NOMO-1 treated with dmso at 0.1 percent for 144 hours (cell line): Measurements from ENCODE around the gene ALS2.

ENCODE experiments used
- DNase-seq: peaks from one replicate; lab custom pipeline; 2025; ENCODE audit not compliant: unreplicated experiment; lab: John Stamatoyannopoulos, UW

Gene ALS2

GRCh38 chr2:201758873-201759272, 21.9 kb downstream of the ALS2 start:
- no peak for DNase-seq

- DNase-seq: no peak
Observed at GRCh38 chr2:201758234-201758633, 22.5 kb downstream of the ALS2 start.

GRCh38 chr2:201754717-201755415, 25.9 kb downstream of the ALS2 start:
- DNase-seq: no peak

- DNase-seq: no peak
Observed at GRCh38 chr2:201751566-201751965, 29.2 kb downstream of the ALS2 start.

DNA sequence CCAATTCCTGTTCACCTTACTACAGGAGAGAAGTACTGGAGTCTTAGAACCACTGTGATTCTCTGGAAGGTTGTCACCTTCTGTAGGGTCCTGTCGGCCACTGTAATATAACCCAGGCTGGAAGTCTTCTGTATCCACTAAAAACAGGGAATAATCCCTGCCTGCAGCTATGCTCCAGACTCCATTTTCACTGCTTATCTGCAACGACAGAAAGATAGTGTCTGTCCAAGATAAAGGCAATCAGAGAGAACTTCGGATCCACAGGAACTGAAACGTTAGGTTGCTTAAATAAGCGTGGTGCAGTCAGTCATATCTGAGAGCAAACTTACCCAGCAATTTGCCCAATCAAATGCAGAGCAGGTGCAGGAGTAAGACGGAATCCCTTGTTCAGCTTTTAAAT, 34.2 kb downstream of the ALS2 start:
- no peak for DNase-seq

DNA sequence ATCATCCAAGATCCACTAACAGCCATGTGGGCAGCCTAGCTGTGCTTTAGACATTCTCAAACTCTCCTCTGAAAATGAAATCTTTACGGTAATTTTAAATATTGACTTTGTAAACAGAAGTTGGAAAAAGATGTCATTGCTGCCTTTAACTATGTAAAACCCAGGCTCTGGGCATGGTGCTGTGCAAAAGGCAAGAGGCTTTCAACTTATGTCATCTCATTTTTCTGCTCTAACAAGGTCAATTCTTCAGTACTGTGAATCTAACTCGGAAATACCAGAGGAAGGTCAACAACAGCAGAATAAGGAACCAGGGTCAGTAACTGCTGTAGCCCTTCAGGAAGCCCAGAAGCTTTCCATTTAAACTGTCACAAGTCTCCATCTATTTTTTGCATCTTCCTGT, 45.2 kb downstream of the ALS2 start:
- no peak for DNase-seq

DNA sequence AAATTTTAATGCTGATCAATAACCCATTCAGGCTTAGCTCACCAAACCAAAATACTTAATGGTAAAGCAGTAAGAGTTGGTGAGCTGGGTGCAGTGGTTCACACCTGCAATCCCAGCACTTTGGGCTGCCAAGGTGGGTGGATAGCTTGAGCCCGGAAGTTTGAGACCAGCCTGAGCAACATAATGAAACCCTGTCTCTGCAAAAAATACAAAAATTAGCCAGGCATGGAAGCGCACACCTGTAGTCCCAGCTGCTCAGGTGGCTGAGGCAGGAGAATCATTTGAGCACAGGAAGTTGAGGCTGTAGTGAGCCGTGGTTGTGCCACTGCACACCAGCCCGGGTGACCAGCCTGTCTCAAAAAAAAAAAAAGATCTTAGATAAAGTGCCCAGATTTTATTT, 46.6 kb downstream of the ALS2 start:
- no peak for DNase-seq

GRCh38 chr2:201733544-201733943, 47.2 kb downstream of the ALS2 start:
- no peak for DNase-seq

- no peak for DNase-seq
Observed at GRCh38 chr2:201730651-201731285, 50.0 kb downstream of the ALS2 start.

- no peak for DNase-seq
Observed at GRCh38 chr2:201715459-201715858, 65.3 kb downstream of the ALS2 start.

GRCh38 chr2:201712726-201713125, 68.0 kb downstream of the ALS2 start:
- no peak for DNase-seq

- no peak for DNase-seq
Observed at GRCh38 chr2:201709747-201710146, 71.0 kb downstream of the ALS2 start.

- no peak for DNase-seq
Observed at GRCh38 chr2:201709049-201709448, 71.7 kb downstream of the ALS2 start.

DNA sequence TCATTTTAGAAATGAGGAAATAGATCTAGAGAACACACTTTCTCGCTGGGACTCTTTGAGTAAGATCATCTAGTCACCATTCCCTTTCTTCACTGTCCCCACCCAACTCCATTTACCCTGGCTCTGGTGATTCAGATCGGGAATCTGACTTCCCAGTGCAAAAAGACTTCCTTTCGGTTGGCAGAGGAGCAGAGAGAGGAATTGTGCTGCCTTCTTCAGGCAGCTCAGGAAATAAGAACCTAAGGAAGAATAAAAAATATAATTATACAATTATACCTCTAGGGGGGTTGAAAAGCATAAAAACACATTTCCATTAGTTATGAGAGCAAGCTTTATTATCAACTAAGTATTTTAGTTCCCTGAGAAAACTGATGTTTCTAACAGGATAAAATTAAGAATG, 73.0 kb downstream of the ALS2 start:
- no peak for DNase-seq

- DNase-seq: no peak
Observed at GRCh38 chr2:201707142-201707541, 73.6 kb downstream of the ALS2 start.

GRCh38 chr2:201704536-201704935, 76.2 kb downstream of the ALS2 start:
- DNase-seq: no peak

GRCh38 chr2:201701646-201702045, 79.1 kb downstream of the ALS2 start:
- no peak for DNase-seq

DNA sequence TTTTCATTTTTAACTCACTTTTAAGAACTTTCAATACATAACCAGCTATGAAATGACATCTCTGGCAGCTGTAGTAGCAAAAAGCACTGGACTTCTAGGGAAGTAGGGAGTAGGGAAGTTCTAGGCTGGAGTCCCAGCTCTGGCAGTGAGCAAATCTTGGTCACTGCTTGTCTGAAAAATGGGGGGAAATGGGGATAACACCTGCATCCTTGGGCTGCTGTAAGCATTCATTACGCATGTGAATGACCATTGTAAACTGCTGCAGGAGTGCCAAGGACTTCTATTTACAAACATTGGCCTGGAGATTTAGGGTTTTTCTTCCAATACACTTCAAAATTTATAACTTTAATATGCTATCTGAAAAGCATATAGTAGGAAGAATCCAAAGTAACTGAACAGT, 81.3 kb downstream of the ALS2 start:
- DNase-seq: no peak

DNA sequence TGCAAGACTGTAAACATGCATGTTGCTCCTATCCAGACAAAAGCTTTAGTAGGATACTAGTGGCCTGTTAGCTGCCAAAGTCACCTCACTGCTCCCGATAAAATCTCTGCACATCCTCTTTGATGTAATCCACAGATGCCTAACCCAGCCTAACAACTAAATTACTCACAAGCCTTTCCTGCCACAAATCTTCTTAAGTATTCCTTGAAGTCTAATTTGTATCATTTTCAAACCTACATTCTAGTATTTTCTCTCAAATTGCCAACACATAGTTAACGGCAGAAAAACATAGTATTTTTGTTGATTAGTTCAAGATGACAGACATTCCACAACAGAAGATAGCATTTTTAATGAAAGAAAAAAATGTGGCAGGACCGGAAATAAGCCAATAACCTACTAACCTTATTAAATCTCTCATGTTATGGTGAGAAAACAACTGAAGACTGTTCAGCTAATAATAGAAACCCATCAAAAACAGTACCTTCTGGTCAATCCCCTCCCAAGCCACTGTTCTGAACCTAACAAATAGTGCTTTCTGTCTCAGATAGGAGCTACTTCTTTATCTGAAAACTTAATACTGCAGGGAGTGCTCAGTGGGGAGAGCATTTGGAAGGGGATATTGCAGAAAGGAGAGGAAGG, 82.0 kb downstream of the ALS2 start, which contains the start of gene MPP4:
Gene MPP4, minus strand, starts transcription at position 57 of the 639 bp plus-strand sequence. CDS start 4,690 bp downstream, outside the sequence.
- DNase-seq: no peak

DNA sequence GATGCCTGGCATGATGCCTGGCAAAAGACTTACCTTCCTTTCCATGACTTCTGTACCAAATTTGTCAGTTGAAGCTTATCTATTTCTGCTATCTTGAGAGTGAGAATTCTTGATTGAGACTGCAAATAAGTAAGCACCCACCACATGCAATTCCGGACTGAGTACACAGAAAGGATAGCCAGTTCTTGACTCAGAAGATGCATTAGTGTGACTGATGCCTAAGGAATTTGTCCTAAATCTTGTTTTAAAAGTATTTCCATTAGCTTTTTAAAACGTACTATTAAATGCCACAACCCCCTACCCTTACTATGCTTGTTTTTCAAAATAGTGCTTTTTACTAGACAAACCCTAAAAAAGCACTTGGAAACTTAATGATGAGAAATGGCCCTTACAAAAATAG, 82.8 kb downstream of the ALS2 start:
- DNase-seq: no peak

GRCh38 chr2:201696151-201696659, 84.5 kb downstream of the ALS2 start:
- DNase-seq: no peak

DNA sequence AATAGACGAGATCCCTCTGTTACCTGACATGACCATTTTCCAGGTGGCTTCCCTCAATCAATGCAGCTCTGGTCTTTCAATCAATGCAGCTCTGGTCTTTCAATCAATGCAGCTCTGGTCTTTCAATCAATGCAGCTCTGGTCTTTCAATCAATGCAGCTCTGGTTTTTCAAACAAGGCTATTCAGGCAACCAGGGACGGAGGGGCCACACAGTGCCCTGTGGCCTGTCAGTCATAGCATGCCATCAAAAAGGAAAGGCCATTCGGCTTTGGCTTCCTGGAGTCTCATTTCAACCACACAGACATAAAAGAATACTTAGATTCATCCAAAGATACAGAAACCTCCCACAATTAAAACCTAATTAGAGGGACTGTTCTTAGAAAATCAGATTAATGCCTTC, 95.6 kb downstream of the ALS2 start:
- no peak for DNase-seq
